Measurements from ENCODE around the gene CTSC. TPM values are rescaled to one million over a fixed set of nuclear protein-coding genes. Genes with fewer than 3 reads are reported as not detected.

Gene CTSC
- total and polyA plus RNA-seq, 9 of the 15 experiments (the other 6 are each of a cell fraction or from before 2014, with no cell fraction given): 113 to 403 (median 187) TPM

- Histone ChIP-seq H3K27me3 (ENCODE audit: control insufficient read depth in 2 of 2, insufficient read depth in 2 of 2, low read length in 2 of 2) (no peaks in the 10 kb centered on the region), H3K4me3 (no peak overlapping the region), H4K20me1 (replicated peaks; ENCODE audit: control insufficient read depth, insufficient read depth, low read length) (no peaks in the 10 kb centered on the region), H3K4me2 (ENCODE audit: insufficient read depth, low read length) (no peak overlapping the region), H3K4me1 (replicated peaks in 1 of 2; ENCODE audit: control insufficient read depth in 2 of 2, insufficient read depth in 2 of 2, low read length in 2 of 2) (no peaks in the 10 kb centered on the region; a peak in 1 of 5 replicates), H3K9ac (ENCODE audit: insufficient read depth in 1 of 2, low read depth in 2 of 2, low read length in 2 of 2) (no peak overlapping the region), H3K79me2 (ENCODE audit: control insufficient read depth, insufficient read depth, low read length) (no peaks in the 10 kb centered on the region), H3K36me3 (ENCODE audit: control insufficient read depth, insufficient read depth, low read length) (no peaks in the 10 kb centered on the region; the same call in 2 of the 3 replicates), H2AFZ (ENCODE audit: low read depth, low read length) (no peak overlapping the region), H3K9me1 (ENCODE audit: control insufficient read depth, insufficient read depth, low read length) (no peaks in the 10 kb centered on the region), H3K27ac (ENCODE audit: extremely low read depth, low read depth, low read length) (no peak overlapping the region), H3K9me3 (replicated peaks; ENCODE audit: control insufficient read depth, insufficient read depth, low read depth, low read length) (no peaks in the 10 kb centered on the region)
- in situ Hi-C loops (cut with MboI): no loop called here
- FAIRE-seq: no peak
- intact Hi-C loops (cut with micrococcal nuclease): loop anchor here (5.0 kb wide), 2 partner anchors 45 to 100 kb away; no protein-coding TSS in a partner anchor
- CTCF ChIA-PET (ENCODE audit: low intra/inter-chr PET ratio): no interaction called here
- no peak for ATAC-seq
- TF ChIP-seq ZNF133 (CRISPR knock-in tag; IDR thresholded peaks at IDR 0.05): no peak
- no peak for TF ChIP-seq PHF21A (IDR thresholded peaks at IDR 0.05; ENCODE audit: borderline replicate concordance, low read depth)
- no peak for TF ChIP-seq CBX3 (IDR thresholded peaks at IDR 0.05; ENCODE audit: borderline replicate concordance in 1 of 2, low read length in 2 of 2)
- no peak for TF ChIP-seq TGIF2 (CRISPR knock-in tag; IDR thresholded peaks at IDR 0.05)
- no peak for TF ChIP-seq PATZ1 (CRISPR knock-in tag; IDR thresholded peaks at IDR 0.05; ENCODE audit: borderline replicate concordance)
- TF ChIP-seq GTF2A2 (tag; IDR thresholded peaks at IDR 0.05): no peak
- no peak for TF ChIP-seq ZNF696 (CRISPR knock-in tag; conservative IDR thresholded peaks at IDR 0.05)
- no peak for TF ChIP-seq ZNF444 (CRISPR knock-in tag; IDR thresholded peaks at IDR 0.05)
- TF ChIP-seq ZNF75A (CRISPR knock-in tag; IDR thresholded peaks at IDR 0.05): no peak
- TF ChIP-seq CHD4 (IDR thresholded peaks at IDR 0.05; ENCODE audit: insufficient read depth, insufficient replicate concordance, low read depth, low read length, poor library complexity, severe bottlenecking): no peak
- TF ChIP-seq ELK3 (CRISPR knock-in tag; IDR thresholded peaks at IDR 0.05): no peak
- no peak for TF ChIP-seq MBD2 (IDR thresholded peaks at IDR 0.05; ENCODE audit: borderline replicate concordance, low read depth)
- no peak for TF ChIP-seq NR3C1 (CRISPR knock-in tag; IDR thresholded peaks at IDR 0.05)
- no peak for TF ChIP-seq SRSF1 (IDR thresholded peaks at IDR 0.05; ENCODE audit: low read depth, low read length)
- no peak for TF ChIP-seq ARID3B (CRISPR knock-in tag; IDR thresholded peaks at IDR 0.05; ENCODE audit: borderline replicate concordance)
- no peak for TF ChIP-seq ZNF197 (CRISPR knock-in tag; IDR thresholded peaks at IDR 0.05; ENCODE audit: low read depth)
- TF ChIP-seq ZFP91 (CRISPR knock-in tag; IDR thresholded peaks at IDR 0.05): no peak
- DNase-seq (ENCODE audit: extremely low read depth in 1 of 4, low spot score in 3 of 4): no peak
- WGBS (ENCODE audit: insufficient coverage, low coverage, missing lambda C conversion rate): 91% methylated on average over 2 of the region's 2 CpGs
- POLR2A ChIA-PET: interaction anchor here (1.3 to 2.0 kb wide), 3 partner anchors 9 to 52 kb away, joined by 3 to 6 read pairs (median 3); no protein-coding TSS in a partner anchor
- no TSS peak for BruUV-seq (replicated peaks)
Observed at GRCh38 chr11:88377144-88377543, 39.6 kb upstream of the CTSC start.

Measured in K562 (cell line).